AG04450 (cell line): ENCODE results near the gene FRK. TPM values are rescaled to one million over a fixed set of nuclear protein-coding genes. Genes with fewer than 3 reads are reported as not detected.
"Not testable (repeated sequence)": the region's sequence is repeated elsewhere in the genome, so short reads cannot be mapped to it uniquely, and the experiment has no call there.

Source experiments
- CTCF ChIA-PET: fragments of 300-600, 350-600 bp; formaldehyde crosslinking; extraction: SDS; loops from one replicate; lab custom pipeline; 2022; ENCODE audit warnings: antibody characterized with exemption, inconsistent platforms; lab: Charles Lee
- POLR2A ChIA-PET: fragments of 350-600 bp; formaldehyde crosslinking; extraction: SDS; loops from one replicate; lab custom pipeline; 2021; ENCODE audit warnings: antibody characterized with exemption, inconsistent platforms; lab: Yijun Ruan, JAX
- DNase-seq: peaks from one replicate; pipeline ENCODE4 v3.0.0-alpha.2; 2011; ENCODE audit warnings: low read depth, low spot score
- H3K27ac ChIP-seq: one replicate; pipeline ENCODE4 v1.5.1; 2012; ENCODE audit warnings: low read depth, low read length, control low read depth
- H3K27me3 ChIP-seq: one replicate; pipeline ENCODE4 v1.6.0; 2012; ENCODE audit warnings: low read length; ENCODE audit not compliant: control insufficient read depth, insufficient read depth
- H3K4me3 ChIP-seq: 2 replicates; pipeline ENCODE4 v1.5.1; 2011; ENCODE audit warnings: mild to moderate bottlenecking, low read depth, low read length, control low read depth
- H3K9me3 ChIP-seq: 2 replicates; pipeline ENCODE4 v1.5.1; 2012; ENCODE audit warnings: low read length; ENCODE audit not compliant: control insufficient read depth, insufficient read depth
- polyA plus RNA-seq: library from polyadenylated mRNA; depleted of rRNA; stranded (reverse); fragments of >200 nt; gene quantifications from 2 replicates; pipeline ENCODE4 v1.2.3, GENCODE V29; 2011
- TF ChIP-seq, protein P1 (sequence below): IDR thresholded peaks from 2 replicates; pipeline ENCODE4 v1.5.1; 2011; ENCODE audit warnings: low read depth, low read length, control low read depth, inconsistent platforms

FRK gene
- polyA plus RNA-seq, 1 experiment, result 0.43 TPM

GRCh38 chr6:116049321-116049720, 11.4 kb downstream of the FRK start:
- TF ChIP-seq, protein P1, sequence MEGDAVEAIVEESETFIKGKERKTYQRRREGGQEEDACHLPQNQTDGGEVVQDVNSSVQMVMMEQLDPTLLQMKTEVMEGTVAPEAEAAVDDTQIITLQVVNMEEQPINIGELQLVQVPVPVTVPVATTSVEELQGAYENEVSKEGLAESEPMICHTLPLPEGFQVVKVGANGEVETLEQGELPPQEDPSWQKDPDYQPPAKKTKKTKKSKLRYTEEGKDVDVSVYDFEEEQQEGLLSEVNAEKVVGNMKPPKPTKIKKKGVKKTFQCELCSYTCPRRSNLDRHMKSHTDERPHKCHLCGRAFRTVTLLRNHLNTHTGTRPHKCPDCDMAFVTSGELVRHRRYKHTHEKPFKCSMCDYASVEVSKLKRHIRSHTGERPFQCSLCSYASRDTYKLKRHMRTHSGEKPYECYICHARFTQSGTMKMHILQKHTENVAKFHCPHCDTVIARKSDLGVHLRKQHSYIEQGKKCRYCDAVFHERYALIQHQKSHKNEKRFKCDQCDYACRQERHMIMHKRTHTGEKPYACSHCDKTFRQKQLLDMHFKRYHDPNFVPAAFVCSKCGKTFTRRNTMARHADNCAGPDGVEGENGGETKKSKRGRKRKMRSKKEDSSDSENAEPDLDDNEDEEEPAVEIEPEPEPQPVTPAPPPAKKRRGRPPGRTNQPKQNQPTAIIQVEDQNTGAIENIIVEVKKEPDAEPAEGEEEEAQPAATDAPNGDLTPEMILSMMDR, result no peak
- Histone ChIP-seq H3K9me3 (no peaks in the 10 kb centered on the region), H3K27me3 (no peaks in the 10 kb centered on the region), H3K27ac (no peak overlapping the region), H3K4me3 (no peak overlapping the region)
- ChIA-PET POLR2A (interaction anchor here (0.6 kb wide), 1 partner anchor 1315 kb away, joined by 3 read pairs; no protein-coding TSS in a partner anchor), CTCF (interaction anchor here (2.0 kb wide), 1 partner anchor 12 kb away, joined by 9 read pairs; the partner anchor contains the start of gene FRK)
- no peak for DNase-seq

- Histone ChIP-seq H3K9me3 (no peaks in the 10 kb centered on the region), H3K4me3 (no peak overlapping the region), H3K27ac (no peak overlapping the region), H3K27me3 (no peaks in the 10 kb centered on the region)
- ChIA-PET CTCF (interaction anchor here (1.0 to 1.4 kb wide), 3 partner anchors 13 to 36 kb away, joined by 3 to 6 read pairs (median 5); partner anchors contain the start of gene FRK), POLR2A (no interaction called here)
- DNase-seq, result no peak
- TF ChIP-seq, protein P1, result no peak
These were observed 13.3 kb downstream of the FRK start for GRCh38 chr6:116047173-116047933.

DNA sequence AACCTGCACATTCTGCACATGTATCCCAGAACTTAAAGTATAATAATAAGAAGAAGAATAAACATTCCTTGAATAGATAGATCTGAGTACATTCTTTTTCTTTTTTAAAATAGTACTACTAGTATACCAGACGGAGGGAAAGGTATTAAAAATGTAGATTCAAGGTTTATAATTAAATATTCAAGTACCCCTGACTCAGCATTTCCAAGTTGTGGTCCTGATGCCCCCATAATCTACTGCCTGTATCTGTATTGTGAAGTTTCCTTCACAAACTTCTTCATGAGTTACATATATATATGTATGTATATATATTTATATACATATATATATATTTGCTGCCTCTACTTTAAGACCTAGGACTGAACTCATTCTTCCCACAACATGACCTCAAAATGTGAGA, 14.0 kb downstream of the FRK start:
- H3K27me3 ChIP-seq, result no peaks in the 10 kb centered on the region
- no peaks in the 10 kb centered on the region for H3K9me3 ChIP-seq
- H3K4me3 ChIP-seq, result no peak overlapping the region
- TF ChIP-seq, protein P1, result no peak
- POLR2A ChIA-PET, result no interaction called here
- no peak for DNase-seq
- H3K27ac ChIP-seq, result no peak overlapping the region
- CTCF ChIA-PET, result interaction anchor here (1.3 to 1.4 kb wide), 2 partner anchors 13 to 35 kb away, joined by 3 to 5 read pairs; no protein-coding TSS in a partner anchor

GRCh38 chr6:116046272-116046671, 14.4 kb downstream of the FRK start:
- CTCF ChIA-PET, H3K27me3 ChIP-seq, H3K9me3 ChIP-seq, H3K27ac ChIP-seq, H3K4me3 ChIP-seq, POLR2A ChIA-PET, DNase-seq: not testable (repeated sequence)

DNA sequence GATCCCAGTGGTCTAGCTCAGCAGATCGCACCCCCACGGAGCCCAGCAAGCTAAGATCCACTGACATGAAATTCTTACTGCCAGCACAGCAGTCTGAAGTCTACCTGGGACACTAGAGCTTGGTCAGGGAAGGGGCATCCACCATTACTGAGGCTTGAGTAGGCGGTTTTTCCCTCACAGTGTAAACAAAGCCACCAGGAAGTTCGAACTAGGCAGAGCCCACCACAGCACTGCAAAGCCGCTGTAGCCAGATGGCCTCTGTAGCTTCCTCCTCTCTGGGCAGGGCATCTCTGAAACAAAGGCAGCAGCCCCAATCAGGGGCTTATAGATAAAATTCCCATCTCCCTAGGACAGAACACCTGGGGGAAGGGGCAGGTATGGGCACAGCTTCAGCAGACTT, 18.8 kb downstream of the FRK start:
- no peak for DNase-seq
- ChIA-PET CTCF (interaction anchor here (1.2 kb wide), 1 partner anchor 19 kb away, joined by 5 read pairs; the partner anchor contains the start of gene FRK), POLR2A (no interaction called here)
- H3K27ac ChIP-seq, result no peak overlapping the region
- H3K9me3 ChIP-seq, result no peaks in the 10 kb centered on the region
- TF ChIP-seq, protein P1, result no peak
- H3K4me3 ChIP-seq, result no peak overlapping the region
- no peaks in the 10 kb centered on the region for H3K27me3 ChIP-seq
